PFSK-1 (cell line): ENCODE data around the gene GLTP.

Experiments used
- FOXP2 ChIP-seq: optimal IDR thresholded peaks from 2 replicates; pipeline ENCODE3; 2011; ENCODE audit warnings: borderline replicate concordance, control low read depth, inconsistent platforms; ENCODE audit not compliant: insufficient read depth; ENCODE audit errors: extremely low read length, extremely low read depth
- POLR2AphosphoS5 ChIP-seq: IDR thresholded peaks from 2 replicates; pipeline ENCODE4 v1.6.1; 2012; ENCODE audit warnings: low read depth, mild to moderate bottlenecking, control low read depth, low read length, moderate library complexity
- REST ChIP-seq, 2 experiments: IDR thresholded peaks; 2 replicates each; pipeline versions ENCODE4 v1.6.1 to v1.8.0; 2011 to 2012; ENCODE audit warnings: low read depth in 2 of 2, low read length in 2 of 2, control low read depth in 1 of 2, inconsistent platforms in 1 of 2, mild to moderate bottlenecking in 1 of 2, moderate library complexity in 1 of 2; ENCODE audit not compliant: insufficient read depth in 1 of 2
- SIN3A ChIP-seq: IDR thresholded peaks from 2 replicates; pipeline ENCODE4 v1.6.1; 2012; ENCODE audit warnings: mild to moderate bottlenecking, low read length, moderate library complexity, borderline replicate concordance; ENCODE audit not compliant: insufficient read depth
- TAF1 ChIP-seq: IDR thresholded peaks from 2 replicates; pipeline ENCODE4 v1.6.1; 2012; ENCODE audit warnings: low read length, control low read depth, borderline replicate concordance; ENCODE audit not compliant: insufficient read depth

GLTP gene

GRCh38 chr12:109885616-109886015 lies 5.3 kb upstream of the GLTP start:
- no peak for TF ChIP-seq POLR2AphosphoS5
- TF ChIP-seq SIN3A: no peak
- no peak for TF ChIP-seq REST (IDR thresholded peaks at IDR 0.05; ENCODE audit: insufficient read depth in 1 of 2, low read depth in 2 of 2, low read length in 2 of 2)
- no peak for TF ChIP-seq FOXP2
- no peak for TF ChIP-seq TAF1

GRCh38 chr12:109883461-109883860 lies 3.1 kb upstream of the GLTP start:
- TF ChIP-seq SIN3A (no peak), POLR2AphosphoS5 (no peak), REST (IDR thresholded peaks at IDR 0.05; ENCODE audit: insufficient read depth in 1 of 2, low read depth in 2 of 2, low read length in 2 of 2) (no peak), TAF1 (no peak), FOXP2 (no peak)

GRCh38 chr12:109881752-109882151 lies 1.4 kb upstream of the GLTP start:
- TF ChIP-seq REST (IDR thresholded peaks at IDR 0.05; ENCODE audit: insufficient read depth in 1 of 2, low read depth in 2 of 2, low read length in 2 of 2): no peak
- TF ChIP-seq TAF1: no peak
- no peak for TF ChIP-seq SIN3A
- TF ChIP-seq POLR2AphosphoS5: no peak
- no peak for TF ChIP-seq FOXP2

- TF ChIP-seq POLR2AphosphoS5 (no peak), REST (IDR thresholded peaks at IDR 0.05; ENCODE audit: insufficient read depth in 1 of 2, low read depth in 2 of 2, low read length in 2 of 2) (0 out of 4 replicates have a peak, but pooled peaks of 1 of the 2 experiments have one; percentile 22)
Measured at GRCh38 chr12:109880938-109881337, 597 bp upstream of the GLTP start.

- TF ChIP-seq REST (IDR thresholded peaks at IDR 0.05; ENCODE audit: insufficient read depth in 1 of 2, low read depth in 2 of 2, low read length in 2 of 2) (no peak), POLR2AphosphoS5 (no peak), TAF1 (no peak), SIN3A (no peak), FOXP2 (no peak)
Measured at GRCh38 chr12:109879351-109880042, 844 bp downstream of the GLTP start.
